Measurements from ENCODE around the gene FBXL15. TPM values are rescaled to one million over a fixed set of nuclear protein-coding genes. Genes with fewer than 3 reads are reported as not detected.

The FBXL15 gene
- total and polyA plus RNA-seq, 2 of the 13 experiments (the other 11 are each of a cell fraction or from before 2014, with no cell fraction given), result 4.3 to 8.3 TPM

DNA sequence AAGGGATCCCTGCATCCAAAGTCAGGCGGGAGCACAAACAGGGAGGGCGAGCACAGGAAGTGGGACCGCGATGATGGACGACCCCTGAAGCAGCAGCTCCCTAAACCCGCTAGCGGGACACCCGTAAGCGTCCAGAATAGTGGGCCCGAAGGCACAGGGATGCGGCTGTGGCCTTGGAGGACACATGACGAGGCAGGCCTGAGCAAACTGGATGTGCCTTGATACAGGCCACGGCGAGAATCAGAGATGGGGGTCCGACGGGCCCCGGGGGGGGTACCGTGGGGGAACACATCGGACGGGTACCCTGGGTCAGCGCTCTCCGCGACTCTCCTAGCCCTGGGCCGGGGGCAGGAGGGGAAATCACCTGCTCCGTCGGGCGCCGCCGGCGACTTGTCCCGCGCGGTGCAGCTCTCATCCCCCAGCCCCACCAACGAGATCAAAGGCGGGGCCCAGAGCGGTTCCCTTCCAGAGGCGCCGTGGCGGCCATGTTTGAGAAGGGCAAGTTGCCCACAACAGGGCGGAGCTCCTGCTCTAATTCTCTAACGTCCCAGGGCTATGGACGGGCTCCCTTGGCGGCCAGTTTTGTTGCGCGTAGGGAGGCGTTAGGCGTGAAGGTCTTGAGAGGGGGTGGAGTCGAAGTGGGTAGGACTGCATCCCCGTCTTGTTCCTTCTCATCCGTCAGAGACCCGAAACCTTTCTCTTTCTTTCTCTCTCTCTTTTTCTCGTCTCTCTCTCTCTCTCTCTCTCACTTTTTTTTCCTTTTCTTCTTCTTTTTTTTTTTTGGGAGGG is 11.7 kb downstream of the FBXL15 start, which contains the start of gene CUEDC2 (continued):
- TF ChIP-seq MAF1 (CRISPR knock-in tag; IDR thresholded peaks at IDR 0.05; ENCODE audit: borderline replicate concordance) (no peak; the same call in 1 of the 2 replicates), REL (CRISPR knock-in tag; conservative IDR thresholded peaks at IDR 0.05) (no peak), SAFB2 (CRISPR knock-in tag; IDR thresholded peaks at IDR 0.05; ENCODE audit: borderline replicate concordance, low read depth) (no peak), HMG20A (CRISPR knock-in tag; IDR thresholded peaks at IDR 0.05; ENCODE audit: borderline replicate concordance) (no peak), HNF4A (CRISPR knock-in tag; IDR thresholded peaks at IDR 0.05) (no peak; the same call in 1 of the 2 replicates), ZNF788 (CRISPR knock-in tag; IDR thresholded peaks at IDR 0.05; ENCODE audit: borderline replicate concordance) (peak; percentile 85; the same call in 1 of the 2 replicates), HMG20B (CRISPR knock-in tag; conservative IDR thresholded peaks at IDR 0.05) (0 out of 2 replicates have a peak, but pooled peaks have one; percentile 24), ZNF605 (CRISPR knock-in tag; IDR thresholded peaks at IDR 0.05) (no peak), ZKSCAN5 (CRISPR knock-in tag; IDR thresholded peaks at IDR 0.05) (no peak), TCF7 (IDR thresholded peaks at IDR 0.05; ENCODE audit: low read depth) (peak; percentile 80), THAP11 (CRISPR knock-in tag; IDR thresholded peaks at IDR 0.05) (peak; percentile 94), TRIM24 (CRISPR knock-in tag; IDR thresholded peaks at IDR 0.05) (no peak), SSRP1 (CRISPR knock-in tag; IDR thresholded peaks at IDR 0.05) (no peak), MAFK (conservative IDR thresholded peaks at IDR 0.05 in 1 of 2, IDR thresholded peaks at IDR 0.05 in 1 of 2; ENCODE audit: low read length in 2 of 2) (no peak), THRA (CRISPR knock-in tag; IDR thresholded peaks at IDR 0.05; ENCODE audit: borderline replicate concordance) (no peak), RBM22 (optimal IDR thresholded peaks at IDR 0.05; ENCODE audit: low read length) (no peak), ZSCAN29 (CRISPR knock-in tag; conservative IDR thresholded peaks at IDR 0.05) (no peak; the same call in 1 of the 2 replicates), ZNF768 (CRISPR knock-in tag; IDR thresholded peaks at IDR 0.05) (peak; percentile 37; the same call in 1 of the 2 replicates), ZNF609 (CRISPR knock-in tag; IDR thresholded peaks at IDR 0.05; ENCODE audit: borderline replicate concordance) (peak; percentile 48; the same call in 1 of the 2 replicates), SUZ12 (IDR thresholded peaks at IDR 0.05; ENCODE audit: low read depth, low read length) (no peak)
- TF ChIP-seq, protein P1, sequence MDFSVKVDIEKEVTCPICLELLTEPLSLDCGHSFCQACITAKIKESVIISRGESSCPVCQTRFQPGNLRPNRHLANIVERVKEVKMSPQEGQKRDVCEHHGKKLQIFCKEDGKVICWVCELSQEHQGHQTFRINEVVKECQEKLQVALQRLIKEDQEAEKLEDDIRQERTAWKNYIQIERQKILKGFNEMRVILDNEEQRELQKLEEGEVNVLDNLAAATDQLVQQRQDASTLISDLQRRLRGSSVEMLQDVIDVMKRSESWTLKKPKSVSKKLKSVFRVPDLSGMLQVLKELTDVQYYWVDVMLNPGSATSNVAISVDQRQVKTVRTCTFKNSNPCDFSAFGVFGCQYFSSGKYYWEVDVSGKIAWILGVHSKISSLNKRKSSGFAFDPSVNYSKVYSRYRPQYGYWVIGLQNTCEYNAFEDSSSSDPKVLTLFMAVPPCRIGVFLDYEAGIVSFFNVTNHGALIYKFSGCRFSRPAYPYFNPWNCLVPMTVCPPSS (IDR thresholded peaks at IDR 0.05), result no peak
- TF ChIP-seq, protein P2, sequence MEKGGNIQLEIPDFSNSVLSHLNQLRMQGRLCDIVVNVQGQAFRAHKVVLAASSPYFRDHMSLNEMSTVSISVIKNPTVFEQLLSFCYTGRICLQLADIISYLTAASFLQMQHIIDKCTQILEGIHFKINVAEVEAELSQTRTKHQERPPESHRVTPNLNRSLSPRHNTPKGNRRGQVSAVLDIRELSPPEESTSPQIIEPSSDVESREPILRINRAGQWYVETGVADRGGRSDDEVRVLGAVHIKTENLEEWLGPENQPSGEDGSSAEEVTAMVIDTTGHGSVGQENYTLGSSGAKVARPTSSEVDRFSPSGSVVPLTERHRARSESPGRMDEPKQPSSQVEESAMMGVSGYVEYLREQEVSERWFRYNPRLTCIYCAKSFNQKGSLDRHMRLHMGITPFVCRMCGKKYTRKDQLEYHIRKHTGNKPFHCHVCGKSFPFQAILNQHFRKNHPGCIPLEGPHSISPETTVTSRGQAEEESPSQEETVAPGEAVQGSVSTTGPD (CRISPR knock-in tag; IDR thresholded peaks at IDR 0.05), result no peak

All from HepG2 (cell line).